RPMI7951 (cell line): ENCODE measurements around the gene ACACA. TPM values are rescaled to one million over a fixed set of nuclear protein-coding genes. Genes with fewer than 3 reads are reported as not detected.

ENCODE experiments used
- DNase-seq: peaks from one replicate; pipeline ENCODE4 v3.0.0-alpha.2; 2012; ENCODE audit warnings: low read depth
- total RNA-seq: library from RNA; depleted of rRNA; stranded (reverse); fragments of >200 nt; shearing (Covaris generic); gene quantifications from 2 replicates; pipeline ENCODE4 v1.2.3, GENCODE V29; 2014

ACACA gene
- total RNA-seq, 1 experiment from 2014 or later: 15.6 TPM

- no peak for DNase-seq
These were observed 174.7 kb downstream of the ACACA start for GRCh38 chr17:37231887-37232286.

- no peak for DNase-seq
These were observed 176.0 kb downstream of the ACACA start for GRCh38 chr17:37230633-37231032.

- DNase-seq: no peak
These were observed 181.2 kb downstream of the ACACA start for GRCh38 chr17:37225465-37225864.

GRCh38 chr17:37221865-37222264, 184.8 kb downstream of the ACACA start:
- DNase-seq: no peak

- DNase-seq: peak; percentile 5
These were observed 186.1 kb downstream of the ACACA start for GRCh38 chr17:37220607-37220953.

GRCh38 chr17:37219876-37220606, 186.6 kb downstream of the ACACA start:
- DNase-seq: peak; percentile 3

- DNase-seq: no peak
These were observed 187.8 kb downstream of the ACACA start for GRCh38 chr17:37218849-37219248.

GRCh38 chr17:37214416-37214815, 192.2 kb downstream of the ACACA start:
- DNase-seq: no peak

- DNase-seq: no peak
These were observed 192.7 kb downstream of the ACACA start for GRCh38 chr17:37213927-37214326.

GRCh38 chr17:37212179-37212578, 194.5 kb downstream of the ACACA start:
- no peak for DNase-seq

- DNase-seq: no peak
These were observed 195.5 kb downstream of the ACACA start for GRCh38 chr17:37211136-37211535.

GRCh38 chr17:37207103-37207502, 199.5 kb downstream of the ACACA start:
- no peak for DNase-seq

GRCh38 chr17:37206299-37206698, 200.3 kb downstream of the ACACA start:
- DNase-seq: no peak

GRCh38 chr17:37200497-37200896, 206.1 kb downstream of the ACACA start:
- no peak for DNase-seq

- no peak for DNase-seq
These were observed 209.3 kb downstream of the ACACA start for GRCh38 chr17:37197336-37197735.

- DNase-seq: no peak
These were observed 212.4 kb downstream of the ACACA start for GRCh38 chr17:37194208-37194607.

- no peak for DNase-seq
These were observed 215.4 kb downstream of the ACACA start for GRCh38 chr17:37191219-37191618.

GRCh38 chr17:37190493-37190892, 216.1 kb downstream of the ACACA start:
- no peak for DNase-seq

GRCh38 chr17:37188157-37188556, 218.5 kb downstream of the ACACA start:
- no peak for DNase-seq

GRCh38 chr17:37187262-37187661, 219.4 kb downstream of the ACACA start:
- DNase-seq: no peak

GRCh38 chr17:37182786-37183465, 223.7 kb downstream of the ACACA start:
- no peak for DNase-seq

GRCh38 chr17:37180376-37180775, 226.3 kb downstream of the ACACA start:
- no peak for DNase-seq

GRCh38 chr17:37179893-37180292, 226.7 kb downstream of the ACACA start:
- peak; percentile 38 for DNase-seq
